ENCODE results near the gene KCNK4.

The KCNK4 gene

GRCh38 chr11:64348383-64349024, 57.4 kb downstream of the KCNK4 start:
- TF ChIP-seq FOXP2 (optimal IDR thresholded peaks at IDR 0.05; ENCODE audit: borderline replicate concordance, extremely low read depth, extremely low read length, insufficient read depth) (no peak), POLR2AphosphoS5 (IDR thresholded peaks at IDR 0.05; ENCODE audit: low read depth, low read length) (no peak), TAF1 (IDR thresholded peaks at IDR 0.05; ENCODE audit: borderline replicate concordance, insufficient read depth, low read length) (no peak), SIN3A (IDR thresholded peaks at IDR 0.05; ENCODE audit: borderline replicate concordance, insufficient read depth, low read length) (no peak)
- TF ChIP-seq, protein P1, sequence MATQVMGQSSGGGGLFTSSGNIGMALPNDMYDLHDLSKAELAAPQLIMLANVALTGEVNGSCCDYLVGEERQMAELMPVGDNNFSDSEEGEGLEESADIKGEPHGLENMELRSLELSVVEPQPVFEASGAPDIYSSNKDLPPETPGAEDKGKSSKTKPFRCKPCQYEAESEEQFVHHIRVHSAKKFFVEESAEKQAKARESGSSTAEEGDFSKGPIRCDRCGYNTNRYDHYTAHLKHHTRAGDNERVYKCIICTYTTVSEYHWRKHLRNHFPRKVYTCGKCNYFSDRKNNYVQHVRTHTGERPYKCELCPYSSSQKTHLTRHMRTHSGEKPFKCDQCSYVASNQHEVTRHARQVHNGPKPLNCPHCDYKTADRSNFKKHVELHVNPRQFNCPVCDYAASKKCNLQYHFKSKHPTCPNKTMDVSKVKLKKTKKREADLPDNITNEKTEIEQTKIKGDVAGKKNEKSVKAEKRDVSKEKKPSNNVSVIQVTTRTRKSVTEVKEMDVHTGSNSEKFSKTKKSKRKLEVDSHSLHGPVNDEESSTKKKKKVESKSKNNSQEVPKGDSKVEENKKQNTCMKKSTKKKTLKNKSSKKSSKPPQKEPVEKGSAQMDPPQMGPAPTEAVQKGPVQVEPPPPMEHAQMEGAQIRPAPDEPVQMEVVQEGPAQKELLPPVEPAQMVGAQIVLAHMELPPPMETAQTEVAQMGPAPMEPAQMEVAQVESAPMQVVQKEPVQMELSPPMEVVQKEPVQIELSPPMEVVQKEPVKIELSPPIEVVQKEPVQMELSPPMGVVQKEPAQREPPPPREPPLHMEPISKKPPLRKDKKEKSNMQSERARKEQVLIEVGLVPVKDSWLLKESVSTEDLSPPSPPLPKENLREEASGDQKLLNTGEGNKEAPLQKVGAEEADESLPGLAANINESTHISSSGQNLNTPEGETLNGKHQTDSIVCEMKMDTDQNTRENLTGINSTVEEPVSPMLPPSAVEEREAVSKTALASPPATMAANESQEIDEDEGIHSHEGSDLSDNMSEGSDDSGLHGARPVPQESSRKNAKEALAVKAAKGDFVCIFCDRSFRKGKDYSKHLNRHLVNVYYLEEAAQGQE (IDR thresholded peaks at IDR 0.05; ENCODE audit: insufficient read depth in 1 of 2, low read depth in 2 of 2, low read length in 2 of 2): no peak

- TF ChIP-seq TAF1 (IDR thresholded peaks at IDR 0.05; ENCODE audit: borderline replicate concordance, insufficient read depth, low read length) (no peak), SIN3A (IDR thresholded peaks at IDR 0.05; ENCODE audit: borderline replicate concordance, insufficient read depth, low read length) (no peak), FOXP2 (optimal IDR thresholded peaks at IDR 0.05; ENCODE audit: borderline replicate concordance, extremely low read depth, extremely low read length, insufficient read depth) (no peak), POLR2AphosphoS5 (IDR thresholded peaks at IDR 0.05; ENCODE audit: low read depth, low read length) (no peak)
- TF ChIP-seq, protein P1 (IDR thresholded peaks at IDR 0.05; ENCODE audit: insufficient read depth in 1 of 2, low read depth in 2 of 2, low read length in 2 of 2): no peak
Observed at GRCh38 chr11:64349025-64349387, 57.9 kb downstream of the KCNK4 start.

- TF ChIP-seq FOXP2 (optimal IDR thresholded peaks at IDR 0.05; ENCODE audit: borderline replicate concordance, extremely low read depth, extremely low read length, insufficient read depth) (no peak), TAF1 (IDR thresholded peaks at IDR 0.05; ENCODE audit: borderline replicate concordance, insufficient read depth, low read length) (no peak), POLR2AphosphoS5 (IDR thresholded peaks at IDR 0.05; ENCODE audit: low read depth, low read length) (no peak), SIN3A (IDR thresholded peaks at IDR 0.05; ENCODE audit: borderline replicate concordance, insufficient read depth, low read length) (no peak)
- TF ChIP-seq, protein P1 (IDR thresholded peaks at IDR 0.05; ENCODE audit: insufficient read depth in 1 of 2, low read depth in 2 of 2, low read length in 2 of 2): no peak
Observed at GRCh38 chr11:64349404-64349803, 58.3 kb downstream of the KCNK4 start.

All from PFSK-1 (cell line).